NCI-H2107 treated with DMSO at 0.1 percent for 48 hours (cell line): ENCODE measurements around the gene TRRAP.

Experiments
- DNase-seq: peaks from one replicate; lab custom pipeline; 2025; ENCODE audit not compliant: unreplicated experiment; lab: John Stamatoyannopoulos, UW

TRRAP gene

DNA sequence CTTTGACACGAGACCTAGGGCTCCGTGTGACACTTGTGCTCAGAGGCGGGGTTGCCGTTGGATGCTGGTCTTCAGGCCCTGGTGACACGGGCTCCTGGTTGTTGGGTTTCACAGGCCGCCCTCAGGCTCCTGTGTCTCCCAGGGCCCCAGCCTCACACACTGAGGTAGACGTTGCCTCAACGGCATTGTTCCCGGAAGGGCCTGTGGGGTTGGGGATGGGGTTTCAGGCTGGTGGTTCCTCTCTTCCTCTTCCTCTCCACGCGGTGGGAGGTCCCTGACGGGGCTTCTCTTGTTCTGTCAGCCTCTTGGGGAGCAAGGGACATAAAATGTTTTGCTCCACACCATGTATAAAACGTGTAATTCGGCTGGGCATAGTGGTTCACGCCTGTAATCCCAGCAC is 125.1 kb downstream of the TRRAP start:
- no peak for DNase-seq

GRCh38 chr7:99004216-99004615 is 125.9 kb downstream of the TRRAP start:
- DNase-seq, result no peak

- no peak for DNase-seq
These were observed 126.6 kb downstream of the TRRAP start for GRCh38 chr7:99004781-99005500.

GRCh38 chr7:99005776-99006175 is 127.4 kb downstream of the TRRAP start:
- DNase-seq, result no peak

DNA sequence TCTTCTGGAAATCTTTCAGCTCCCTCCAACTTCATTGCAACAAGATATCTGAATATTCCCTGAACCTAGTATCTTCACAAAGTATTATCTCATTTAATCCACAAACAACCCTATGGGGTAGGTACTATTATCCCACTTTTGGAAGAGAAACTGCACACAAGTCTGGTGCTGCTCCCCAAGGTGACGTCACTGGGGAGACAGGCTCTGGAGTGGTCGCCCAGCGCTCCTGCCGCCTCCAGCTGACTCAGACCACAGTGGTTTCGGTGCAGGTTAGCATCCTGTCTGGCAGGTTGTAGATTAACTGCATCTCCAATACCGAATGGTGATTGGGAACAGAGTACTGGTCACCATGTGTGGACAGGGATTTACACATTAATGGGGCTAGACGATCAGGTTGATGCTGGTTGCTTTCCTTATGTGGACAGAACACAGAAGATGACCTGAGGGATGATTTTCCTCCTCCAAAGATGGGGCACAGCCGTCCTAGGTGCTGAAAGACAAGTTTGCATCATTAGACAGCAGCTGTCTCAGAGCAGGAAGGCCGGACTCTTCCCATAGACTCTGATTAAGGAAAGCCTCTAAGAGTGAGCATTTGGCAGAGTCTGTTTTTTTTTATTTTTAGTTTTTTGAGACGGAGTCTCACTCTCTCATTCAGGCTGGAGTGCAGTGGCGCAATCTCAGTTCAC is 128.6 kb downstream of the TRRAP start:
- no peak for DNase-seq

- no peak for DNase-seq
These were observed 129.9 kb downstream of the TRRAP start for GRCh38 chr7:99008181-99008631.

GRCh38 chr7:99008921-99009530 is 130.7 kb downstream of the TRRAP start:
- no peak for DNase-seq

- no peak for DNase-seq
These were observed 131.9 kb downstream of the TRRAP start for GRCh38 chr7:99010281-99010680.

DNA sequence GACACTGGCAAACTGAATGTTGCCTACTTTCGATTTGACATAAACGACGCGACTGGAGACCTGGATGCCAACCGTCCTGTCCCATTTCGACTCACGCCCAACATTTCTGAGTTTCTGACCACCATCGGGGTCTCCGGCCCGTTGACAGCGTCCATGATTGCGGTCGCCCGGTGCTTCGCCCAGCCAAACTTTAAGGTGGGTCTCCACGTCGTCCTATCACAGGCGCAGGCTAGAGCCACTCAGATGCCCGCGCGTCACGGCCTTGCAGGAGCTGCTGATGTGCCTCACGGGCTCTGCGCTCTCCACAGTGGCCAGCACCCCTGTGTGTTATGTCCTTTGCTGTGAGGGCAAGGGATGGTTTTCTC is 133.0 kb downstream of the TRRAP start:
- no peak for DNase-seq

GRCh38 chr7:99011706-99012404 is 133.5 kb downstream of the TRRAP start:
- DNase-seq, result no peak

GRCh38 chr7:99012722-99013121 is 134.4 kb downstream of the TRRAP start:
- DNase-seq, result no peak

DNA sequence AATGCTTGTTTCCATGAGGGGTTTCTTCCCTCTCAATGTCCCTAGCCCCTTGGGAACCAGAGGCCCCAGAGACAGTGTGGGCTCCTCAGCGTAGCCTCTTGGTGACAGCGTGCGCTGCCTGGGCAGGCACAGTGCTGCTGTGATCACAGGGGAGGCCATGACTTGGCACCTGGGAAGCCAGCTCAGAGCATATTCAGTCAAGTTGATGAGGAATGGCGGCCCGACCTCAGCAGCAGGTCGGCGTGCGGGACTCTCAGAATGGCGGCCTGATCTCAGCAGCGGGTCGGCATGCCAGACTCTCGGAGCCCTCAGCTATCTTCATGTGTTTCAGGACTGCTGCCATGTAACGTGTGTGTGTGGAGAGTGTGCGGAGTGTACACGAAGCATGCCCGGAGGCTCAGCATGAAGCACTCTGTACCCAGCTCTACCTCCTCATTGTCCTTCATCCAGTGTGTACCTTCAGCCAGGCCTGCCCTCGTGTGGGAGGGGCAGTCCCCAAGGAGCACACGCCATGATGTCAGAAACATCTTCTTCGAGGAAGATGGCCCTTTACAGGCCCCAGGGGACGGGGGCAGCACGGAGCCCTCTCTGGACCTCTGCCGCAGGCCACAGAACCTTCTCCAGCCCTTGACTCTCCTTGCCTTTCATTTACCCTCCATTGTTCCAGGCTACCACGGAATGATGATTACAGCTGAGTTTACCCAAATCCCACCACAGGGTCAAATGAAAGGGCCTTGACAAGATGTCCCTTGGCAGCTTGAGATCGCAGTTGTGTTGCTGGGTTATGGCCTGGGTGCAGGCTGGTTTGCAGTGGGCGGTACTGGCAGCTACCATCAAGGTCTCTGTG is 135.2 kb downstream of the TRRAP start:
- no peak for DNase-seq

DNA sequence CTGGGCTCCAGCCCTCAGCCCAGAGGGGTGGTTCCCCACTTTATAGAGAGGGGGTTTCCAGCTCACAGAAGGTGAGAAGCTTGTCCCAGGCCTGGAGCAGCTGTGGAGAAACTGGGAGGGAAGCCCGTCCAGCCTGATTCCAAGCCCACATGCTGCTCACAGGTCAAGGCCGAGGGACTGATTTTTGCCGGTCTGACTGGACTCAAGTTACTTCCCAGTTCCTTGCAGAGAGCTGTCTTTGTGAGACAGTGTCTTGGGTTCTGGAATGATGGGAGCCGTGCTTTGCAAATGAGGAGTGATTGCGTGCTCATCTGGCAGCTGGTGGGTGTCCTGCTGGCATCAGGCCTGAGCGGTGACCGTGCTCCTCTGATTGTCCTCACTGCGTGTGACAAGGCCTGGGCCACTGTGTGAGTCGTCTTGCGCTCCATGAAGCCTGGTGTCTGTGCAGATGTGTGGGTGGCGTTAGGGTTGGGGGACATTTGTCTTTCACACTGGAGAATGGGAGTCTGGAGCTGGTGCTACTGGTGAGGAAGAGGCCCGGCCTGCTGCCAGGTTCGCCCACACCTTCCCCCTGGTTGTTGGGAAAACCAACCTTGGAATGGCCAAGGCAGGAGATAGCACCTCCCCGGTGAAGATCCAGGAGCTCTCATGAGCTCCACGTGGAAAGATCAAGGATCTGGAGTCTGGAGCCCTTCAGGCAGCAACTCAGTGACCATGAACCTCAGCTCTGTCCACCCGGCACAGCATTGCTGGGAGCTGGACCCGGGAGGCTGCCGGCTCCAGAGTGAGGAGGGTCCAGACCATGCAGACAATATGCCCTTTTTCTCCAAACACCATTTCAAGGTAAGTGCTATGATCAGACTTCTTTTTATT is 136.0 kb downstream of the TRRAP start:
- no peak for DNase-seq

GRCh38 chr7:99016196-99016595 is 137.9 kb downstream of the TRRAP start:
- no peak for DNase-seq

GRCh38 chr7:99019523-99020412 is 141.4 kb downstream of the TRRAP start:
- DNase-seq, result no peak

DNA sequence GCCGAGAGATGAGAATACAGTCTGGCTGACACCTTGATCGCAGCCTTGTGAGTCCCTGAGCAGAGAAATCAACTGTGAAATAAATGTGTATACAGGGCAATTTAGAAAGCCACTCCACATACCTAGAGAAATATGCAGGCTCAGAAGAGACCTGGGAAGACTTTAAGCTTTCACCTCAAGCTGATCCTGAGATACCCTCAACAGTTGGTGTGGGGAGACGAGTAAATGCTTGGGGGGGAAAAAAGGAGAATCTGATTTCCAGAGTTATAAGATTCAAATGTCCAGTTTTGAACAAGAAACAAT is 142.0 kb downstream of the TRRAP start:
- DNase-seq, result no peak

DNA sequence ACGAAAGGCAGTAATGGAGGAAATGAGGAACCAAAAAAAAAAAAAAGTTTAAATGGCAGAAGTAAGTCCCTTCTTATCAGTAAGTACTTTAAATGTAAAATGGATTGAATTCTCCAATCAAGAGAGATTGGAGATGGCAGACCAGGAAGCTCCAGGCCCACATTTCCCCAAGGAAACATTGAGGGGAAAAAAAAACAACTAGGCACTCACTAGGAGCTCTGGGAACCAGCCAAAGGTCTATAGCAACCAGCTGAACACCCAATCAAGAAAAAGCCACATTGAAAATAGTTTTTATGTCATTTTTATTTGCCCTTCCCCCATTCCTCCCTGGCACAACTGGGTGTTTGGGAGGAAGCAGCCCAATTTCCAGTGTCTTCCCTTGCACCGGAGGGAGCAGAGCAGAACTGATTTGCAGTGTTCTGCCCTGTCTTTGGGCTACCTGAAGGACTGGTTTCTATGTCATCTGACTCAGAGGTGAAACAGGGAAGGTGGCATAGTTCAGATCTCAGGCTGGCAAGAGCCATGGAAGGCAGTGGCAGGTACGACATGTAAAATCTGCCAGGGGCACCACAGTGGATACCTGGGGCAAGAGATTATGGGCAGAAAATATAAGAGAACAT is 143.7 kb downstream of the TRRAP start:
- no peak for DNase-seq

DNA sequence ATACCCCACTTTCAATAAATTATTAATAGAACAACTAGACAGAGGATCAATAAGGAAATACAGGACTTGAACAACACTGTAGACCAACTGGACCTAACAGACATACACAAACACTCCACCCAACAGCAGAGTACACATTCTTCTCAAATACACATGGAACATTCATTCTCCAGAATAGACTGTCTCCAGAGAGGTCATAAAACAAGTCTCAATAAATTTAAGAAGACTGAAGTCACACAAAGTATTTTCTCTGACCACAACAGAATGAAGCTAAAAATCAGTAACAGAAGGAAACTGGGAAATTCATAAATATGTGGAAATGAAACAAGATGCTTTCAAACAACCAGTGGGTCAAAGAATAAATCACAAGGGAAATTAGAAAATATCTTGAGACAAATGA is 145.7 kb downstream of the TRRAP start:
- no peak for DNase-seq

DNA sequence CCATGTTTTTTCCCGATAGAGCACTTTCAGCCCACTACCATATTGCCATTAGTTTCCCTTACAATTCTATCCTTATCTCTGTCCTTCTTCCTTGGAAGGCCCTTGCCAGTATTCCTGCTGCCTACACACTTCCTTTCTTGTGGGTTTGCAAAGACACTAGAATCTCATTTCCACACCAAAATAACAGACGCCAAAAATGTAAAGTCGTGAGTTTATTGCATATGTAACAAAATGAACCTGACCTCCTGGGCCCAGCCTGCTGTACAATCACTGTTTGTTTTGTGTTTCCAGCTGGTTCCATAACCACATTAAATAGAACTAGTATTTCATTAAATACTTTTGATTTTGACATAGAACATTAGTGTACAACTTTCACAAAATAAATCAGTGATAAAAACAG is 148.9 kb downstream of the TRRAP start:
- no peak for DNase-seq
